HG03045 (cell line): Measurements from ENCODE around the gene SMARCAL1.

Experiments
- ATAC-seq: cut with Tn5 transposase; IDR thresholded peaks from one replicate; pipeline ENCODE4 v1.9.1; 2021; ENCODE audit warnings: mild to moderate bottlenecking, moderate library complexity; ENCODE audit not compliant: unreplicated experiment

Gene SMARCAL1

DNA sequence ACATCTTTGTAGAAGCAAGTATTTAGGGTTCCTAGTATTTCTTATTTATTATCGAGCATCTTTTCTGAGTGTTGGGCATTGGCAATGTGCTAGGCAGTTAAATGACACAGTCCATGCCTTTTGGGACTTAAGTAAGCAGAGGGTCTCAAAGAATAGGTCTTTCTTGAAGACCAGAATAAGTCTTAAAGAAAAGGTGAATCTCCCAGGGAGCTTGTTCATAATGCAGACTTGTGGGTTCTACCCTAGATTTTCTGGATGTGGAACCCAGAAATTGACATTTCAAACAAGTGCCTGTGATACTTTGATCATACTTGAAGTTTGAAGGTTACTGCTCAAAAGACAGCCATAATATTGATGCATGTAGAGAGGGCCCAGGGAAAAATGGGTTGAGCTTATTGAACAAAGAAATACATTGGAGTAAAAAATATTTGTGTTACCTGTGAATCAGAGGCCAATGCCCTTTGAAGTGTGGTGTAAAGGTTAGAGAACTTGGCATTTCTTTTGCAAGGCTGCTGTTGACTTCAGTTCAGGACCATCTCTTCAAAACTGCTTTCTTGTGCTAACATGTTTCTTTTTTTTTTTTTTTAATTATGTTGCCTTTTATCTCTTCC is 110.7 kb downstream of the SMARCAL1 start:
- ATAC-seq, result no peak

DNA sequence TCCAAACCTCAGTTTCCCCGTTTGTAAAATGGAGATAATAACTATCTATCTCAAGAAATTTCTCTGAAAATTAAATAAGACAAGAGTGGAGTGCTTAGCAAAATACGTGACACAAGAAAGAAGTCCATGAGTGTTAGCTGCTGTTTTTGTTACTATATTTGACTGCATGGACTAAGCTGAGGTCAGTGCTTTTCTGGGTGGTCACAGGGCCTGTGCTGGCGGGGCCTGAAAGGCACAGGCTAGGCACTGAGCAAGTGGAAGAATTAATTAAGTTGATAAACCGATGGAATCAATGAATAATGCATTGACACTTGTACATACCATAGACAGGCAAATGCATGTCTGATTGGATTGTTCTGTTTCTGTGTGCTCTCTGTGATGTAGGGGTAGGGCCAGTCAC is 113.7 kb downstream of the SMARCAL1 start:
- no peak for ATAC-seq

DNA sequence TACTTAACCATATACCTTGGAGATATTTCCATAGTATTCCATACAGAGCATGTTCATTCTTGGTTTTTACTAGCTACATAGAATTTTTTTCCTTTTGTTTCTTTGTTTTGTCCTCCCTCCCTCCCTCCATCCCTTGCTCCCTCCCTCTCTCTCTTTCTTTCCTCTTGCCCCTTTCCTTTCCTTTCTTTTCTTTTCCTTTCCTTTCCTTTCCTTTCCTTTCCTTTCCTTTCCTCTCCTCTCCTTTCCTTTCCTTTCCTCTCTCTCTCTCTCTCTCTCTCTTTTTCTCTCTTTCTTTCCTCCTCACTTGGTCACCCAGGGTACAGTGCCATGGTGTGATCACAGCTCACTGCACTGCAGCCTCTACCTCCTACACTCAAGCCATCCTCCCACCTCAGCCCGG is 114.7 kb downstream of the SMARCAL1 start:
- no peak for ATAC-seq

DNA sequence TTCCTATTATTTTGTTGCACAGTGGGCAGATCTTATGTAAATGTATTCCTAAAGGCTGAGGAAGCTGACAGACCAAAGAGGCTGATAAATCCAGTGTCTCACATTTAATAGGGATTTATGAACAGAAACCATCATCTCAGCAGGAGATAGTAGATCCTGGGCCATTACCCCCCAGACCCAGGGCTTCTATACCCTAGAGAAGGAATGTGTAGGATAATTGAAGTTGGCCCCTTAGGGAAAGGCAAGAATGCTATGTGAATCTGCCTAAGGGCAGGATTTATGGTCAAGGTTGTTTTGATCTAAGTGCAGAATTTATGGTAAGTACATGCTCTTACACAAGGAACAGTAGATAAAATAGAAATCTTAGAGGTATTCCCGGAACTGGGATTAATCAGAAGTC is 115.3 kb downstream of the SMARCAL1 start:
- no peak for ATAC-seq

DNA sequence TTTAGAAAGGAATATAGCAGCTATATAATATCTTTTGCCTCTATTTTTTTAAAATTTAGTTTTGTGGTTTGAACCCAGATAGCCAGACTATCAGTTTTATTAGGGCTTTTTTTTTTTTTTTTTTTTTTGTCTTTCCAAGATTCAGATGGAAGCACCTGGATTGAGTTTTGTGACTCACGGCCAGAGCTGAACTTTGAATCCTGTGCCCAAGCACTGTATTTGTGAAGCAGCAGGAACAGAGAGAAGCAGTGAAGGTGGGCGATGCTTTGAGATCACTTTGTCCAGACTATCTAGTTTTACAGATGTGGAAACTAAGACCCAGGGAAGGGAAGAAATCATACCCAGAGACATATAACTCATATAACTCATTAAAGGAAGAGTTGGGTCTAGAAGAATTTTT is 120.3 kb downstream of the SMARCAL1 start:
- no peak for ATAC-seq
